GM18499 (cell line): ENCODE measurements around the gene FBXL2.
"Not testable (repeated sequence)": the region's sequence is repeated elsewhere in the genome, so short reads cannot be mapped to it uniquely, and the experiment has no call there.

Experiments used
- ATAC-seq: cut with Tn5 transposase; IDR thresholded peaks from one replicate; pipeline ENCODE4 v1.9.1; 2021; ENCODE audit warnings: moderate number of reproducible peaks; ENCODE audit not compliant: insufficient read depth, unreplicated experiment

Gene FBXL2

DNA sequence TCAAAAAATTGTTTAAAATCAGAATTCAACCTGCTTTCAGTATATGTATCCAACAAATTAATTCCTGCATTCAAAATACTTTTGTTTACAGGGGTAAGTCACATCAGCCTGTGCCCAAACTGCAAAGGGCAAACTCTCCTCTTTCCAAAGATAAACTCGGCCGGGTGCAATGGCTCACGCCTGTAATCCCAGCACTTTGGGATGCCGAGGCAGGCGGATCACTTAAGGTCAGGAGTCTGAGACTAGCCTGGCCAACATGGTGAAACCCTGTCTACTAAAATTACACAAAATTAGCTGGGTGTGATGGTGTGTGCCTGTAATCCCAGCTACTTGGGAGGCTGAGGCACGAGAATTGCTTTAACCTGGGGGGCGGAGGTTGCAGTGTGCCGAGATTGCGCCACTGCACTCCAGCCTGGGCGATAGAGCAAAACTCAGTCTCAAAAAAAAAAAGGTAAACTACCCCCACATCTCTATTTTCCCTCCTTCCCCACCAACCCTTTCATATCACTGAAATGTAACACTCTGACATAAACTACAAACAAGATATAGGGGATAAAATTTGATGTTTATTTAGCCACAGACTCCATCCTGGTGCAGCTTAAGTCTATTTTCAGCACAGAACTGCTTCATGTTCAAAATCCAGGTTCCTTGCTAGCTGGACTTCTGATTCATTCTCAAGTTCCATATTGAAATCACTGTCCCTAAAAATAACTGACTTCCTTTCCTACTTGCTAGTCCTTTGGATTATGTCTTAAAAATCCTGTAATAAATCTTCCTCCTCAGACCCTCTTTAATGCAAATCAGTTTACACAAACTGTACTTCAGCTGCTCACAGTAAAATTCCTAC lies 147.6 kb downstream of the FBXL2 start:
- no peak for ATAC-seq

DNA sequence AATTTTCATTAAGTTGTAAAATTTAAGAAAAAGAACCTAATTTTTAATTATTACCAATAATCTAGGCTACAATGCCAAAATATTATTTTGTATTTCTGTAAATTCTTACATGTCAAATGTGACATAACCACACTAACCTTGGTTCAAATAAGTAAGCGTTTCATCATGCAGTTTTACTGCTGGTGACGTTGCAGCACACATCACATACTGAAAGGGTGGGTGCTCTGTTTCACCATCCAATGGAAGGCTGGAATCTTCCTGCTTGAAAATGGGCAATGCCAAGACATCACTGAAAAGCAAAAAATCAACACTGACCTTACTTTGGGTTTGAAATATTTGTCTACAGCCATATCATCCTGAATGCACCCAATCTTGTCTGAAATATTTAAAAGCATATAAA lies 148.2 kb downstream of the FBXL2 start:
- ATAC-seq, result no peak

DNA sequence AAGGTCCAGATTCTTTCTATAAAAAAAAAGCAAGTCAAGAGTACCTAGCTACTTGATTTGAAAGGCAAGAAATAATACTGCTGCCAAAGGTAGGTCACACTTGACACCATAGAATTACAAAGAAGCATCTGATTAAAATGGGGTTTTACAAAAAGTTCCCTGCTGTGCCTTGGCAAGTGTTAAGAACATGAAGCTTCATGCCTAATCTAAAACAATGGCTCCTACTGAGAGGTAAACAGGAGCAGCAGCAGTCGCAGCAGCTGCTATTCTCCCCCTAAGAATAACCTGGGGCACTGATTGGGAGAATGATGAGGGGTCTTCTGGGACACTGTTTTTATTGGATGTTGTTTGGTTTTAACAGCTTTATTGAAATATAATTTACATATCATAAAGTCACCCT lies 148.8 kb downstream of the FBXL2 start:
- ATAC-seq, result no peak

DNA sequence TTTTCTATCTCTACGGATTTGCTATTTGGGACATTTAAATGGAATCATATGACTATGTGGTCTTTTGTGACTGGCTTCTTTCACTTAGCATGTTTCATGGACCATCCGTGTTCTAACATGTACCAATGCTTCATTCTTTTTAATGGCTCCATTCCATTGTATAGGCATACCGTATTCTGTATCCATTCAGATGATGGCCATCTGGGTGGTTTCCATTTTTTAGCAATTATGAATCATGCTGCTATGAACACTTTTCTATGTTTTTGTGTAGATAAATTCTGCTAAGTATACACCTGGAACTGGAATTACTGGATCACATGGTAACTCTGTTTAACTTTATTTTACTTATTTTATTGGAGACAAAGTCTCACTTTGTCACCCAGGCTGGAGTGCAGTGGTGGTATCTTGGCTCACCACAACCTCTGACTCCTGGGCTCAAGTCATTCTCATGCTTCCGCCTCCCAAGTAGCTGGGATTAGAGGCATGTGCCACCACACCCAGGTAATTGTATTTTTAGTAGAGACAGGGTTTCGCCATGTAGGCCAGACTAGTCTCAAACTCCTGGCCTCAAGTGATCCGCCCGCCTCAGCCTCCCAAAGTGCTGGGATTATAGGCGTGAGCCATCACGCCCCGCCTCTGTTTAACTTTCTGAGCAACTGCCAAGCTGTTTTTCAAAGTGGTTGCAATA lies 149.5 kb downstream of the FBXL2 start:
- ATAC-seq, result no peak

DNA sequence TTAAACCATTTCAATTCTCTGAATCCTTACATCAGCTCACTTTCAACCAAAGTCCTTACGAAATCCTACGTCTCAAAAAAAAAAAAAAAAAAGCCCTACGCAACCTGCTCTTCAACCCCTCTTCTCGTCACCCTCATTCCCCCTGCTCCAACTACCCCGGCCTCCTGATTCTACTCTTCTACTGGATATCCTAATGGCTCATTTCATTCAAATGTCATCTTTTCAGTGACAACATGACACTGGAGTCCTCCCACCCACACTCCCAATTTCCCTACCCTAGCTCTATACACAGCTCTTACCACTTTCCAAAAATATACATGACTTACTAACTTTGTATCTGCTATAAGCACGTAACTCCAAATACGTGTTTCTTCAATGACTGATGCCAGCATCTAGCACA lies 151.5 kb downstream of the FBXL2 start:
- no peak for ATAC-seq

DNA sequence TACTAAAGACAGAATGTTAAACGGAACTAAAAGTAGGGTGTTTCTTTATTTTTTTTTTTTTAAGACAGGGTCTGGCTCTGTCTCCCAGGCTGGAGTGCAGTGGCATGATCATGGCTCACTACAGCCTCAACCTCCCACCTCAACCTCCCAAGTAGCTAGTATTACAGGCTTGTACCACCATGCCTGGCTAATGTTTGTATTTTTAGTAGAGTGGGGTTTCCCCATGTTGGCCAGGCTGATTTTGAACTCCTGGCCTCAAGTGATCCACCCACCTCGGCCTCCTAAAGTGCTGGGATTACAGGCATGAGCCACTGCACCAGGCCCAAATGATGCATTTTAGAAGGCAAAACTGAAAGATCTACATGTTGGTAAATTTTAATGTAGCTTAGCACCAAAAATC lies 152.1 kb downstream of the FBXL2 start:
- not testable (repeated sequence) for ATAC-seq

DNA sequence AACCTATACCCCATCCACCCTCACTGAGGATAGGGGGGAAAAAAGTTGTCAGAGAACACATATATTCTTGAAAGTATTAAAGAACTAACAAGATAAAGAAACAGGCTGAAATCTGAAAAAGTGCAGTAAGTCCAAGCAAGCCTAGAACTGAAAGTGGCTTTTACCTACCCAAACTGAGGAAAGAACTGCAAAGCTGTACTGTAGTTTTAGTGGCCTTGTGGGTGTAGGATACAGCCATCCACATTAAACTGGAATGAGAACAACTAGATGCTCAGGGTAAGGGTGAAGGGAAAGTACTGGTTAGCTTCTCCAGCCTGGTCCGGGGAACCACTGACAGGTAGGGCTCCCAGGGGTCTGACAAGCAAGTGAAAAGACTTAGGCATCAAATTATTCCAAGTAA lies 152.8 kb downstream of the FBXL2 start:
- ATAC-seq, result no peak

DNA sequence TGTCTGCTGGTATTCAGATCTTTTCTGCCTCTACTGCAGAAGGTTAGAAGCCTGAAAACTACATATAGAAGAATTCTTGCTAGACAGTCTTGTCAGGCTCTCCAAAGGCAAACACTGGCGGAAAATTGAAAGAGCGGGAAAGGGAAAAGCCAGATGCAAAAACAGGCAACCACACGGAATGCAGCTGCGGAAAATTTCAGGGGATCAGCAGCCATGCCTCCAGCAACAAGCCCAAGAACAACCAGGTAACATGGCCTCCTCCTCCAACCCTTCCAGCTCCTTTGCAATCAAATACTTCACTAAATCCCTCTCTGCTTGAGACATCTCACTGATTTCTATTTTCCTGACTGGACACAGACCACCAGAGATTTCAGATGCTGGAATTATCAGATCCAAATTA lies 153.3 kb downstream of the FBXL2 start:
- ATAC-seq, result no peak

DNA sequence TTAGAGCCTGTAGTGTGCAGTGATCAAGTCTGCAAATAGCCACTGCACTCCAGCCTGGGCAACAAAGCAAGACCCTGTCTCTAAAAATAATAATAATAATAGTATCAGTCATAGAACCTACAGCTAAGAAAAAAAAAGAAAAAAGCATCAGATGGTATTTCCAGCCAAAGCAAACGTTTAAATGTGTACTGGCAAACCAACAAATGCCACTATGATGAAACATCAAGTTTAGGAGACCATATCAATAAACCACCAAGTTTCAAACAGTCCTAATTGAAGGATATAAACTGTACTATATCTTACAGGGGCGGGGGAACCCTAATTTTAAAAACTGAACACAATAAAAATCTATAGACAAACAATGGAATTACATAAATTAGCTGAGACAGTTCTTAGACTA lies 156.6 kb downstream of the FBXL2 start:
- no peak for ATAC-seq
